Activated T-cell treated with anti-CD3 and anti-CD28 coated beads, Interleukin-2, amount 50 U/mL, for 24 hours (primary cell): ENCODE measurements around the gene HERC4.

Experiments used
- DNase-seq: peaks from one replicate; pipeline ENCODE4 v3.0.0-alpha.2; 2020
- H3K27ac Mint-ChIP-seq: 2 replicates; pipeline ENCODE4 v1.8.0; 2020; ENCODE audit warnings: mild to moderate bottlenecking, mixed read lengths
- H3K27me3 Mint-ChIP-seq: 2 replicates; pipeline ENCODE4 v1.8.0; 2020; ENCODE audit warnings: mixed read lengths
- H3K36me3 Mint-ChIP-seq: 2 replicates; pipeline ENCODE4 v1.8.0; 2020; ENCODE audit warnings: low read depth, mixed read lengths
- H3K4me1 Mint-ChIP-seq: 2 replicates; pipeline ENCODE4 v1.8.0; 2020; ENCODE audit warnings: low read depth, mixed read lengths
- H3K4me3 Mint-ChIP-seq: 2 replicates; pipeline ENCODE4 v1.8.0; 2020; ENCODE audit warnings: mild to moderate bottlenecking, moderate library complexity, mixed read lengths
- H3K9me3 Mint-ChIP-seq: 2 replicates; pipeline ENCODE4 v1.8.0; 2020; ENCODE audit warnings: mixed read lengths

Gene HERC4

GRCh38 chr10:68103261-68103878, 28.3 kb upstream of the HERC4 start:
- no peaks in the 10 kb centered on the region for H3K27me3 Mint-ChIP-seq
- H3K9me3 Mint-ChIP-seq: no peaks in the 10 kb centered on the region
- H3K4me3 Mint-ChIP-seq: no peak overlapping the region
- H3K27ac Mint-ChIP-seq: no peak overlapping the region
- no peak for DNase-seq
- no peaks in the 10 kb centered on the region for H3K36me3 Mint-ChIP-seq
- peaks cover 2% of the 10 kb centered on the region for H3K4me1 Mint-ChIP-seq

GRCh38 chr10:68101066-68101465, 26.0 kb upstream of the HERC4 start:
- no peaks in the 10 kb centered on the region for H3K27me3 Mint-ChIP-seq
- peaks cover 2% of the 10 kb centered on the region for H3K4me1 Mint-ChIP-seq
- H3K27ac Mint-ChIP-seq: no peak overlapping the region
- no peaks in the 10 kb centered on the region for H3K36me3 Mint-ChIP-seq
- H3K9me3 Mint-ChIP-seq: no peaks in the 10 kb centered on the region
- DNase-seq: no peak
- no peak overlapping the region for H3K4me3 Mint-ChIP-seq

- H3K27me3 Mint-ChIP-seq: no peaks in the 10 kb centered on the region
- H3K27ac Mint-ChIP-seq: no peak overlapping the region
- H3K4me3 Mint-ChIP-seq: no peak overlapping the region
- no peak for DNase-seq
- no peaks in the 10 kb centered on the region for H3K4me1 Mint-ChIP-seq
- H3K9me3 Mint-ChIP-seq: no peaks in the 10 kb centered on the region
- no peaks in the 10 kb centered on the region for H3K36me3 Mint-ChIP-seq
These were observed 24.7 kb upstream of the HERC4 start for GRCh38 chr10:68099736-68100135.

GRCh38 chr10:68096913-68097516, 21.9 kb upstream of the HERC4 start:
- Mint-ChIP-seq H3K4me3 (no peak overlapping the region), H3K36me3 (no peaks in the 10 kb centered on the region), H3K27ac (no peak overlapping the region), H3K27me3 (no peaks in the 10 kb centered on the region), H3K4me1 (no peaks in the 10 kb centered on the region), H3K9me3 (no peaks in the 10 kb centered on the region)
- DNase-seq: no peak

- Mint-ChIP-seq H3K4me1 (no peaks in the 10 kb centered on the region), H3K36me3 (no peaks in the 10 kb centered on the region), H3K27me3 (no peaks in the 10 kb centered on the region), H3K4me3 (no peak overlapping the region), H3K27ac (no peak overlapping the region), H3K9me3 (no peaks in the 10 kb centered on the region)
- DNase-seq: no peak
These were observed 20.1 kb upstream of the HERC4 start for GRCh38 chr10:68095153-68095552.

GRCh38 chr10:68092512-68092911, 17.4 kb upstream of the HERC4 start:
- no peak for DNase-seq
- Mint-ChIP-seq H3K4me3 (no peak overlapping the region), H3K9me3 (no peaks in the 10 kb centered on the region), H3K4me1 (peaks cover 7% of the 10 kb centered on the region), H3K36me3 (no peaks in the 10 kb centered on the region), H3K27ac (no peak overlapping the region), H3K27me3 (no peaks in the 10 kb centered on the region)

- no peaks in the 10 kb centered on the region for H3K27me3 Mint-ChIP-seq
- no peak overlapping the region for H3K27ac Mint-ChIP-seq
These were observed 15.5 kb upstream of the HERC4 start for GRCh38 chr10:68090586-68090985.

GRCh38 chr10:68088740-68089139, 13.7 kb upstream of the HERC4 start:
- H3K27me3 Mint-ChIP-seq: no peaks in the 10 kb centered on the region
- peaks cover 7% of the 10 kb centered on the region for H3K4me1 Mint-ChIP-seq
- no peak for DNase-seq
- no peaks in the 10 kb centered on the region for H3K9me3 Mint-ChIP-seq
- no peak overlapping the region for H3K4me3 Mint-ChIP-seq
- no peak overlapping the region for H3K27ac Mint-ChIP-seq
- H3K36me3 Mint-ChIP-seq: no peaks in the 10 kb centered on the region

More at GRCh38 chr10:68090586-68090985, 15.5 kb upstream of the HERC4 start:
- no peak for DNase-seq
- no peaks in the 10 kb centered on the region for H3K9me3 Mint-ChIP-seq
- no peaks in the 10 kb centered on the region for H3K36me3 Mint-ChIP-seq
- H3K4me3 Mint-ChIP-seq: no peak overlapping the region
- H3K4me1 Mint-ChIP-seq: peaks cover 7% of the 10 kb centered on the region

- no peaks in the 10 kb centered on the region for H3K9me3 Mint-ChIP-seq
- H3K4me1 Mint-ChIP-seq: peaks cover 7% of the 10 kb centered on the region
- no peaks in the 10 kb centered on the region for H3K36me3 Mint-ChIP-seq
- no peak overlapping the region for H3K4me3 Mint-ChIP-seq
- DNase-seq: no peak
- no peak overlapping the region for H3K27ac Mint-ChIP-seq
- H3K27me3 Mint-ChIP-seq: no peaks in the 10 kb centered on the region
These were observed 12.8 kb upstream of the HERC4 start for GRCh38 chr10:68087685-68088401.

- Mint-ChIP-seq H3K36me3 (no peaks in the 10 kb centered on the region), H3K27ac (no peak overlapping the region), H3K9me3 (no peaks in the 10 kb centered on the region), H3K4me1 (peaks cover 7% of the 10 kb centered on the region), H3K4me3 (no peak overlapping the region), H3K27me3 (no peaks in the 10 kb centered on the region)
- no peak for DNase-seq
These were observed 12.0 kb upstream of the HERC4 start for GRCh38 chr10:68086910-68087684.

- H3K4me3 Mint-ChIP-seq: no peak overlapping the region
- H3K27me3 Mint-ChIP-seq: no peaks in the 10 kb centered on the region
- H3K27ac Mint-ChIP-seq: no peak overlapping the region
- H3K36me3 Mint-ChIP-seq: no peaks in the 10 kb centered on the region
- DNase-seq: no peak
- no peaks in the 10 kb centered on the region for H3K9me3 Mint-ChIP-seq
- peaks cover 7% of the 10 kb centered on the region for H3K4me1 Mint-ChIP-seq
These were observed 10.9 kb upstream of the HERC4 start for GRCh38 chr10:68086011-68086410.

GRCh38 chr10:68084469-68084868, 9.4 kb upstream of the HERC4 start:
- H3K4me1 Mint-ChIP-seq: peaks cover 7% of the 10 kb centered on the region
- no peak overlapping the region for H3K4me3 Mint-ChIP-seq
- H3K9me3 Mint-ChIP-seq: no peaks in the 10 kb centered on the region
- no peaks in the 10 kb centered on the region for H3K36me3 Mint-ChIP-seq
- H3K27me3 Mint-ChIP-seq: no peaks in the 10 kb centered on the region
- H3K27ac Mint-ChIP-seq: no peak overlapping the region
- no peak for DNase-seq

GRCh38 chr10:68083953-68084352, 8.9 kb upstream of the HERC4 start:
- H3K4me3 Mint-ChIP-seq: no peak overlapping the region
- no peaks in the 10 kb centered on the region for H3K27me3 Mint-ChIP-seq
- H3K27ac Mint-ChIP-seq: no peak overlapping the region
- no peak for DNase-seq
- no peaks in the 10 kb centered on the region for H3K36me3 Mint-ChIP-seq
- H3K4me1 Mint-ChIP-seq: peaks cover 6% of the 10 kb centered on the region
- no peaks in the 10 kb centered on the region for H3K9me3 Mint-ChIP-seq

GRCh38 chr10:68082872-68083271, 7.8 kb upstream of the HERC4 start:
- no peak for DNase-seq
- no peaks in the 10 kb centered on the region for H3K9me3 Mint-ChIP-seq
- H3K4me1 Mint-ChIP-seq: no peaks in the 10 kb centered on the region
- no peaks in the 10 kb centered on the region for H3K36me3 Mint-ChIP-seq
- H3K27ac Mint-ChIP-seq: no peak overlapping the region
- no peaks in the 10 kb centered on the region for H3K27me3 Mint-ChIP-seq
- no peak overlapping the region for H3K4me3 Mint-ChIP-seq

GRCh38 chr10:68081916-68082315, 6.8 kb upstream of the HERC4 start:
- Mint-ChIP-seq H3K4me3 (no peak overlapping the region), H3K4me1 (no peaks in the 10 kb centered on the region), H3K27ac (no peak overlapping the region), H3K27me3 (no peaks in the 10 kb centered on the region), H3K9me3 (no peaks in the 10 kb centered on the region), H3K36me3 (no peaks in the 10 kb centered on the region)
- DNase-seq: no peak
